ENCODE results near the gene PIAS1.
"Not testable (repeated sequence)": the region's sequence is repeated elsewhere in the genome, so short reads cannot be mapped to it uniquely, and the experiment has no call there.

PIAS1 gene

DNA sequence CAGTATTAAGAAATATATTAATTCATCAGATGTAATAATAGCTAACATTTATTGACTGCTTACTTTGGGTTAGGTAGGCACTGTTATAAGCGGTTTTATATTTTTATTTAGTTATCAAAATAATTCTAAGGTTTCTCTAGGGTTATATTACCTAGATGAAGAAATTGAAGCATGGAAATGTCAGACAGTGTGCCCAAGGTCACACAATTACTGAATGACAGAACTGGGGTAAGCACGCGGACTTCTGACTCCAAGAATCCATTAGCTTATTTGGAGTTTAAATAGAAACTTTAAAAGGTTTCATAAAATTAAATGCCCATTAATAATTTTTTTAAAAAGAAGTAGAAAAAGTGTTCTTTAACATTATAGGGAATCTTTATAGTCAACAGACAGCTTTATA lies 76.7 kb downstream of the PIAS1 start:
- DNase-seq: no peak

DNA sequence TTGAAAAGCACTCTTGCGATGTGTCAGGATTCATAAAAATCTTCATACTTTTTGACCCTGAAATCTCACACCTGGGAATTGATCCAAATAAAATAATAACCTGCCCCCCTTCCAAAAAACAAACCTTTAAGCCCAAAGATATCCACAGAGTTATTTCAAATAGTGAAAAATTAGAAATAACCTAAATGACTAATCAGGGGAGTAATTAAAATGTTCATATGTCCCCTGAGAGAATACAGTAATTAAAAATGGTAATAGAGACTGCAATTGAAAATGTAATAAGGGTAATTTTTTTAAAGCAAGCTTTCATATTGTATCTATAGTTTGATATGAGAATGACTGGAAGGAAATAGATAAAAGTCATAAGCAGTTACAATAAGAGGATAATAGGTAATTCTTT lies 83.0 kb downstream of the PIAS1 start:
- no peak for DNase-seq

DNA sequence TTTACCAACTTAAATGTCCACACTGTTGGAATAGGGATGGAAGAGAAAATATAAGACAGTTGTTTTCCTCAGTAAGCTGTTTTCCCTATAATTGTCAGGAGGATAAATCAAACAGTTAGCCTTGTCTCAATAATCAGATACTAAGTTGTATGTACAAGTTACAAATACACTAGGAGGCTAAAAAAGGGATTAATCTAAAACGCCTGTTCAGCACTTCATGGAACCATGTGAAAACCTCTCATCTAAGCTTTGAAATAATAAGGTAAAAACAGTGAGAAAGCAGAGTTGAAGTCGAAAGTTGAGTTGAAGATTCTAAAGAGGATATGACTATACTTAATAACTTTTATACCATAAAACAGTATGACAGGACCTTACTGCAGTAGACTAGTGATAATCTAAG lies 89.0 kb downstream of the PIAS1 start:
- no peak for DNase-seq

DNA sequence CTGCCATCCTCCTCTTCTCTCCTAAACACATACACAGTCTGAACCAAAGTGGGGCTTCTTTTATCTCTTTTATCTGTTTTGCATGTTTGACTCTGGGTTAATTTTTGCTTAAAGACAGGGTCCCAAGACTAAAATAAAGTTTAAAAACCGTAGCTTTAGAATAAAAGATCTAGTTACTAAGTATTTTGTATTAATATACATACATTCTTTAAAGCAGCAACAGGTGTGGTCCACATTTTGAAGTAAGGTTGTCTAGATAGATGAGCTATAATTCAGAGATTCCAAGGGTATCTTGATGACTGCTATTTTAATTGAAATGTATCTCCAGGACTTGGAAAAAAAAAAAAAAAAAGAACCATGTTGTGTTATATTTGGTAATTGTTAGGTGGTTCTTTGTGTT lies 89.7 kb downstream of the PIAS1 start:
- no peak for DNase-seq

DNA sequence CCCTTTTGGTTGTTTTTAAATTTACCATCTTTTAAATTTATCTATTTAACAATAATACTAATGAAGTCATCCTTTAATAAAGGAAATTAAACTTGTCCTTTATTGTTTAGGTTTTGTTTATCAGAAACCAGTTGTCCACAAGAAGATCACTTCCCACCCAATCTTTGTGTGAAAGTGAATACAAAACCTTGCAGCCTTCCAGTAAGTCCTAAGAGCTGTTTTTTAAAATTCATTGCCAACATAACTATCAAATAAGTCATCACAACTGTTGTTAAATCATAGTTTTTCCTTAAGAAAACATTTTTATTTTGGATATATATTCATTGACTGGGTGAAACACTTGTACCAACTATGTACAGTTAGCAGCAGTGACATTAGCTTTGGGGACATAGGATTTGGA lies 91.6 kb downstream of the PIAS1 start:
- no peak for DNase-seq

DNA sequence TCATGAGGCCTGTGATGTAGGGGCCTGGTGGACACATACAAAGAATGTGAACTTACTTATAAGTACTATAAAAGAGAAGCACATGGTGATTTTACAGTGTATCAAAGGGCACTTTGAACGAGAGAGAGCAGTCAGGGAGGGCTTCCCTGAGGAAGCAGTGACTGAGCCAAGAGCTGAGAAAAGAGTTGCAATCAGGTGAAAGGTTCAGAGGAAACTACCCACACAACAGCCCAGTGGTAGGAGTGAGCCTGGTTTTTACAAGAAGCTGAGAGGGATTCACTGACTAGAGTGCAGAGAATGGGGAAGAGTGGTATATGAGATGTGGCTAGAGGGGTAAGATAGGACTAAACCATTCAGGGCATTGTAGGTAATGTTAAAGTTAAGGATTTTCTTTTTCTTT lies 93.9 kb downstream of the PIAS1 start:
- no peak for DNase-seq

DNA sequence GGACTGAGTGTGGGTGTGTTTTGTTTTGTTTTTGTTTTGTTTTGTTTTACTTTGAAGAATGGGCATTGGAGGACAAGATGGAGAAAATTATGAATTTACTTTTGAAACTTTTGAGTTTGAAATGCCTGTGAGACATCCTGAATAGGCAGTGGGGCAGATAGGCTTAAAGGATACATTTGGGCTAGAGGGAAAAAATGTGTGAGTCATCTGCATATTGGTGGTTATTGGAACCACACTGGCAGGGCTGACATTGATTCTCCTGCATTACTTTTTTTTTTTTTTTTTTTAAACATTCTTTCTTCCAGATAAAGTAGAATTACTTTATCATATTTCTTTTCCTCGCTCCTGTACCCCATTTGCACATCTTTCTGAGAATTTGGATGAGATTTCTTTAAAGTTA lies 94.9 kb downstream of the PIAS1 start:
- DNase-seq: no peak

DNA sequence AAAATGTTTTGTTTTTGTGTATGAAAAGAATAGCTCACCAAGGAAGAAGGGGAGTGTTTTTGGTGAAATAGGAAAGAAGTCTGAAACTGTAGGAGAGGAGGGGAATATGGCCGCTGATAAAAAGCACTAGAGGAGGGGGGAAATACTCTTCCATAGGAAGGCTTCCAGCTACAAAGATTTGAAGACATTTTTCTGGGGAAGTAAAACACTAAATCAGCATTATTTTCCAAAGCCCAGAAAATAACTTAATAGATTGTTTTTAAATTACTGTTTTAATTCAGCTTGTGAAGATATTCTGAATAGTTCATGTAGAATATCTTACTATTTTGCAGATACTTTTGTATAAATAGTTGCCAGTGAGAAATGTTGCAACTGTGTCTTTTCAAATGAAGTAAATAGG lies 96.1 kb downstream of the PIAS1 start:
- no peak for DNase-seq

DNA sequence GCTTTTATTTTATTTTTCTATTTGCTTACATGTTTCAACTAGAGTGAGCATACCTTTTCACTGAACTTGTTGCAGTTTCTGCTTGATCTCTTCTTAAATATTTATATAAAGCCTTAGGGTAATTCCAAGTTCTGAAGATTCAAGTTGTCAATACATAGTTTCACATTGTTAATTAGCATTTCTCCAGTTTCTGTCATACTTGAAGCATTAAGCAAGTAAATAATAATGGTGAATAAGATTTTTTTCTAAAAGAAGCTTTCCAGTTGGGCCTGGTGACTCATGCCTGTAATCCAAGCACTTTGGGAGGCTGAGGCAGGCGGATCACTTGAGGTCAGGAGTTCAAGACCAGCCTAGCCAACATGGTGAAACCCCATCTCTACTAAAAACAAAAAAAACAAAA lies 97.2 kb downstream of the PIAS1 start:
- no peak for DNase-seq

DNA sequence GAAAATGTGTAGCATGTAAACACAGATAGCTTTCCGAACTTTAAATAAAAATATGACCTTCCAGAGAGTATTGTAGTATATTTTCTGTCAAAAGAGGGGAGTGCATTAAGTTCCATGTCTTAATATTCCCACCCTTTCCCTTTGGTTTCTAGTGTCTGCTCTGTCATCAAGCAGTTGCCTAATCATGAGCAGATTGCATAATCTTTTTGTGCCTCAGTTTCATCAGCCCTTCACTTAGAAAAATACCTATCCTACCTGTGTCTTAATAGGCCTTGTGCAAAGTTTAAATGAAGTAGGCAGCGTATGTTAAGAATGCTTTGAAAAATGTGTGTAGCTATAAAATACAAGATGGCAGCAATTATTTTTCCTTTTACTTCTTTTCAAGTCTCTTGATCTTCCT lies 98.2 kb downstream of the PIAS1 start:
- no peak for DNase-seq

DNA sequence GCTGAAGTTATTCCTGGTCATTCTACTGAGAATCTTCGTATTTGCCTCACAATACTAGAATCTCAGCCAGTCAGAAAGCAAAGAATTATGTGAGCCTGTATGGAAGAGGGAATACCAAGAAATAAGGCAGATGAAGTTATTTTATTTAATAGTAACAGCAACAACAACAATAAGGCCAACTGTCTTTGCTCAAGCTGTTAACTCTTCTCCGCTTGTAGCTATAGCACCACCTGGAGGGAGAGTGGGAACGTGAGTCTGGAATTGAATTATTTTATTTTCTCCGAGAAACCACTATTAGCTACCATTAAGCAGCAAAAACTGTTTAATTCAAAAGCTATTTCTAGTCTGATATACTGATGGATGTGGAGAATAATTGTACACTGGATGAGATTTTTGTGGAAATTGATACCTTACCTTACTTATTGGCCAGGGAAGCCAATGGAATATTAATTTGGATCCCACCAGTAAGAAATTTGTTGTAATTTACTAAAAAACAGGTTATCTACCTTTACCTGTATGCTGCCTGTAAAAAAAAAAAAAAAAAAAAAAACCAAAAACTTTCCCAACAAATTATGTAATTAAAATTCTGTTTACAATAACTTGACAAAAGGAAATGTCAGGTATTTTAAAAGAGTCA lies 100.9 kb downstream of the PIAS1 start:
- peak in 1 of 2 experiments; percentile 5 for DNase-seq

DNA sequence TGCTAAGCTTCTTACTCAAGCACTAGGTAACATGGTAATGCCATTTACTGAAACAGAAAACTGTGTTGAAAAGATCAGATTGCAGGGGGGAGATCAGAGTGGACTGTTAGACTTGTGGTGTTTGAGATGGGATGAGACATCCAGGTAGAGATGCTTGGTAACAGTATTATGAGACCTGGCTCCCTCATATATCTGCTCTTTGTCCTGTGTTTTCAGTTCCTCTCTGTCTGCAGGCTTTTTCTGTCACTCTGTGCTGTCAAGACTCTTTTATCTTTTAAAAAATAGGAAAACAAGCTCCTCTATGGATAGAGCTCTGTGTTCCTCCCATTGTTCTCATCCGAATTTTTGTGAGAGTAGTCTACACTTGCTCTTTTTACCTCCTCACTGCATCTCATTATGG lies 103.0 kb downstream of the PIAS1 start:
- DNase-seq: no peak

DNA sequence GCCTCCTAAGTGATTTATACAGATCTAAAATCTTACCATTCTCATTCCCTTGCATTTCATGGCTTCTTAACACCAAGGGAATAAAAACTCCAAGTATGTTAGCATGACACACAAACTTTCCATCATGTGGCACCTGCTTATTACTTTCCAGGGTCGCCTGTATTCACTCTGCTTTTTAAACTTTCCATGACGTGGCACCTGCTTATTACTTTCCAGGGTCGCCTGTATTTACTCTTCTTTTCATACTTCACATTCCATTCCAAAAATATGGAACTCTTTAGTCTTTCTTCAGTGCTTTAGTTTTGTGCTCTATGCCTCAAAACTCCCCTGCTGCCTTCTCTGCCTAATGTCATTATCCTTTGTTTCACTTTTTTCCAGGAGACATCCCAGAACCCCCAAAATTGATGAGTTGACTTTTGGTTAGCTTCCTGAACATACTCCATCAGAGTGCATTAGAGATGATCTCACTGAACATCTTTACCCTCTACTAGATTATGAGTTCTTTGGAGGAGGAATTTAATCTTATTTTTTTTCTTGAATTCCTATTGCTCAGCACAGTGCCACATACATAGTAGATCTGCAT lies 104.0 kb downstream of the PIAS1 start:
- no peak for DNase-seq

DNA sequence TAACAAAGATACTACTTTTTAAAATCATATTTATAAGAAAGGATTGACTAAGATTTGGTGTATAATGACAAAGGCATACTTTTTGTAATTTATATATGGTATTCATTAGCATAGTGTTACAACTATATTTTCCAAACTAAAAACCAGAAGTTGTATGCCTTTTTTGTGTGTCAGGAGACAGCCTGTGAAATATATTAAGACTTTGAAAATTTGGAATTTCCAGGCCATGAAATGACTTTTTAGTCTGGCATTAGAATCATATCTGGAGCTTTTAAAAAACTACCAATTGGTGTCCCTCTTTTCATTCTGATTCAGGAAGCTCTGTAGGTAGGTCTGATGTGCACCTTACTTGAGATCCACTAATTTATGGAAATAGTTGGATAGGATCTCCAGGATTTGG lies 109.1 kb downstream of the PIAS1 start:
- DNase-seq: no peak

DNA sequence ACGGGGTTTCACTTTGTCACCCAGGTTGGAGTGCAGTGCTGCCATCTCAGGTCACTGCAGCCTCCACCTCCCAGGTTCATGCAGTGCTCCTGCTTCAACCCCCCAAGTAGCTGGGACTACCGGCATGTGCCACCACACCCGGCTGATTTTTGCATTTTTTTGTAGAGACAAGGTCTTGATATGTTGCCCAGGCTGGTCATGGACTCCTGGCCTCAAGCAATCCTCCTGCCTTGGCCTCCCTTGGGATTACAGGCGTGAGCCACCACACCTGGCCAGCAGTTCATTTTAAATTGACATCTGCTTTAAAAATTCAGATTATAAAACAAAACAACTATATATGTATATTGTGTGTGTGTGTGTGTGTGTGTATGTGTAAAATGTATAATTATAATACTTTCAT lies 112.7 kb downstream of the PIAS1 start:
- DNase-seq: no peak

DNA sequence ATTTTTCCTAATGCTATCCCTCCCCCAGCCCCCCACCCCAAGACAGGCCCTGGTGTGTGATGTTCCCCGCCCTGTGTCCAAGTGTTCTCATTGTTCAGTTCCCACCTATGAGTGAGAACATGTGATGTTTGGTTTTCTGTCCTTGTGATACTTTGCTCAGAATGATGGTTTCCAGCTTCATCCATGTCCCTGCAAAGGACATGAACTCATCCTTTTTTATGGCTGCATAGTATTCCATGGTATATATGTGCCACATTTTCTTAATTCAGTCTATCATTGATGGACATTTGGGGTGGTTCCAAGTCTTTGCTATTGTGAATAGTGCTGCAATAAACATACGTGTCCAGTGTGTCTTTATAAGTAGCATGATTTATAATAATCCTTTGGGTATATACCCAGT lies 117.9 kb downstream of the PIAS1 start:
- not testable (repeated sequence) for DNase-seq

DNA sequence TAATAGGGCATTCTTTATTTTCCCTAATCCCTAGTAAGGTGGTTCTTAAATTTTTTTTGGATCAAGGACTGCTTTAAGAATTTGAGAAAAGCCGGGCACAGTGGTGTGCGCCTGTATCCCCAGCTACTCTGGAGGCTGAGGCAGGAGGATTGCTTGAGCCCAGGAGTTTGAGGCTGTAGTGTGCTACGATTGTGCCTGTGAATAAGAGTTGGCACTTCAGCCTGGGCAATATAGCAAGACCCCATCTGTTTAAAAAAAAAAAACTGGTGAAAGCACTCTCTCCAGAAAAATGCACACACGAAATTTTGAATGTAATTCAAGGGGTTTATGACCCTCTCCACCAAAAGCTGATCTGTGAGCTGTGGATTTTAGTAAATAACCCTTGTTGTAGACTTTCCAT lies 119.0 kb downstream of the PIAS1 start:
- no peak for DNase-seq

DNA sequence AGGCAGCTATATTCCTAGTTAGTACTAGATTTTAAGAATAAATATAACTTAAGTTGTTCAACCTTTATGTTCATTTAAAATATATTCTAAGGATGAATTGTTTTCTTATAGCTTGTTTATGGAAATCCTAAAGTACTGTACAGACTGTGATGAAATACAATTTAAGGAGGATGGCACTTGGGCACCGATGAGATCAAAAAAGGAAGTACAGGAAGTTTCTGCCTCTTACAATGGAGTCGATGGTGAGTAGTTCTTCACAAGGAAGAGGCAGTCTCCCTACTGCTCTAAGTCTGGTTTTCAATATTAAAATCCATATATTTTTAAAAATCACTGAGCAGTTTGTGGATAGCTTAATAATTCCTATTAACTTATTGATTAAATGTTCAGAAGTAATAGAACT lies 121.4 kb downstream of the PIAS1 start:
- no peak for DNase-seq

DNA sequence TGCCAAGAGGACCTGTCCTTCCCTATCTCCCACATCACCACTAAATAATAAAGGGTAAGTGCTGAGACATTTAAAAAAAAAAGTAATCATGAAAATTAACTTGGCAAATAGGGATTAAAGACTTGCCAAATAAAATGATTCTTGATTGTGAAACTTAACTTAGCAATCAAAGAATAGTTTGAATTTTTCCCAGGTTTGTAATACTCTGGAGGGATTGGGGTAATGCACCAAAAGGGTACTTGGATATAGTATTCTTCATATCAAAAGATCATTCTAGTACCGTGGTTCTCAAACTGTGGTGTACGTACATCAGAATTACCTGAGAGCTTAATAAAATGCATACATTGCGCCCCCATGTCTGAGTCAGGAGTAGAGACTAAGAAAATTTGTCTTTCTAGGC lies 122.5 kb downstream of the PIAS1 start:
- DNase-seq: no peak

DNA sequence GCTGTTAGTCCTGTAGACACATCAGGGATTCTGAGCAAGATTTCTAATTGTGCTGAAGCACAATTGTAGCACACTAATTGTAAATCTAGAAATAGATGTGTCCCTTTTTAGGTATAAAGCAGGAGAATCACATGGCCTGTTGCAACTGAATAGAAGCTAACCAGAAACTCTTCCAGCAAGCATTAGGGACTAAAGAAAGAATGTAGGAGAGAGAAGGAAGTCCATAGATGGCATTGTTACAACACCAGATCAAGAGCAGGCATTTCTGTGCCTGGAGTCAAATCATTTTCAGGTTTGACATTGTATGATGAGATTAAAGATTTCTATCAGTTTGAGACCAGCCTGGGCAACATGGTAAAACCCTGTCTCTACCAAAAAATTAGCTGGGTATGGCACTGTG lies 123.6 kb downstream of the PIAS1 start:
- no peak for DNase-seq

DNA sequence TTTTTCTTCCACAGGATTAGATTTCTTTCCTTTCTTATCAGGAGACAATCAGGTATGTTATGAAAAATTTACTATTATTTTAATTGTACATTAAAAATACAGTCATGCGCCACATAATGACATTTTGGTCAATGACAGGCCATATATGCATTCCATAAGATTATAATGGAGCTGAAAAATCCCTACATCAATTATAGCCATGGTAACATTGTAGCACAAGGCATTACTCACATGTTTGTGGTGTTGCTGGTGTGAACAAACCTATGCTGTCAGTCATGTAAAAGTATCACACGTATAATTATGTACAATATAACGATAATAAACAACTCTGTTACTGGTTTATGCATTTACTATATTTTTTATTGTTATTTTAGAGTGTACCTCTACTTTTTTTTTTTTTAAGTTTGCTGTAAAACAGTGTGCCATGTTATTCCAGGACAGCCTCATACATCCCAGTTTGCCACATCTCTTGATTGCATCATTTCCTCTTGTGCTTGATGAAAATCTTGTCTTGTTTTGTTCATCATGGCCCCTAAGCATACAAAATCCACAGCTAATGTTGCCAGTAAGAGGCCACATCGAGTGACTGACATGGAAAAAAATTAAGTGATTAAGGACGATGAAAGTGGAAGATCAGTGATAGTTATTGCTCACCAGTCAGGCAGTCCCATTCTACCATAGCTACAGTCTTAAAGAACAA lies 129.7 kb downstream of the PIAS1 start:
- no peak for DNase-seq

DNA sequence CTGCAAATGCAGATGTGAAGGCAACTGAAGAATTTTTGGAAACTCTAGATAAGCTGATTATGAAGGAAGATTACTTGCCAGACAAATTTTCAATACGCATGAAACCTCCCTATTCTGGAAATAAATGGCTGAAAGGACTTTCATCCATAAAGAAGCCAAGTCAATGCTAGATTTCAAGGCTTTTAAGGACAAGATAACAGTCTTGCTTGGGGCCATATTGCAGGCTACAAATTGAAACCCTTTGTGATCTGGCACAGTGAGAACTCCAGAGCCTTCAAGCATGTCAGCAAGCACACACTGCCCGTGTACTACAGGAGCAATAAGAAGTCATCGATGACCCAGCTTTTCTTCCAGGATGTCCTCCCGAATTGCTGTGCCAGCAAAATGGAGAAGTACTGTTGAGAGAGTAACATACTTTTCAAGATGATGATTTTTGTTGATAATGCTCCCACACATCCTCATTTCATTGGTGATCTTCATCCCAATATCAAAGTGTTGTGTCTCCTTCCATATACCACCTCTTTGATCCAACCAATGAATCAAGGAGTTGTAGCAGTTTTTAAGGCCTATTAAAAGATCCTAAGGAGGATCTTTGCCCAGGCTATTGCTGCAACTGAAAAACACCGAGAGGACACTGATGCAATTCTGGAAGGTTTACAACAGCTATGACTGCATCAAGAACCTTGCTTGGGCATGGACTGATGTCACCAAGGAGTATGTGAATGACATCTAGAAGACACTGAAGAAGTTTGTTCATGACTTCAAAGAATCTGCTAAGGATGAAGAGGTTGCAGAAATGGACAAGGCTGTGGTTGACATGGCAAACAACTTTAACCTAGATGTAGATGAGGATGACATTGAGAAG lies 130.7 kb downstream of the PIAS1 start:
- DNase-seq: no peak

DNA sequence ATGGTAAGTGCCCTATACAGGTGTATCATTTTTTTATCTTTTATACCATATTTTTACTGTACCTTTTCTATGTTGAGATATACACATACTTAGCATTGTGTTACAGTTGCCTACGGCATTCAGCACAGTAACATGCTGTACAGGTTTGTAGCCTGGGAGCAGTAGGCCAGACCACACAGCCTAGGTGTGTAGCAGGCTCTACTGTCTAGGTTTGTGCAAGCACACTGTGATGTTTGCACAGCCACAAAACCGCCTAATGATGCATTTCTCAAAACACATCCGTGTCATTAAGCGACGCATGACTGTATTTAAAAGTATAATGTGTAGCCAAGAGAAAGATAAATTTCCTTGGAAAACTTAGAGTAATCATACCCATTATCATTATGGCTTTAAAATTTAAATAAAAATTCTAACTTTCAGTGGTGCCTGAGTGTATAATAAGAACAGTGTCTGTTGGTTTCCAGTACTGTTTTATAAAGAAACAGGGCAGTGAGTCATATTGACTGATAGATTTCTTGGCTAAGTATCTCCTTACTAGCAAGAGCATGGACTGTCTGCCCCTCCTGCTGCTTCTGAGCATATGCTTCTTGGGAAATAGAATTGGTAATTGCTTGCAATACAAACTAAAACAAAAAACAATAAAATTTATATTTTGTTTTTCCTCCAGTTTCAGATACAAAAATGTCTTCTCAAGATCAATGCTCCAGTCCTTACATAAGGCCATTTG lies 132.7 kb downstream of the PIAS1 start:
- DNase-seq: no peak

Measured in activated CD4-positive, alpha-beta T cell treated with anti-CD3 and anti-CD28 coated beads, Interleukin-2, amount 50 U/mL, for 4 hours (primary cell).